ENCODE results near the gene AMZ2.
A peak's percentile ranks its signal among the peaks of the same experiment; 100 is the strongest.

Gene AMZ2

GRCh38 chr17:68291836-68292688, 44.2 kb downstream of the AMZ2 start:
- DNase-seq = peak; percentile 80

GRCh38 chr17:68292689-68293040, 44.8 kb downstream of the AMZ2 start:
- no peak for DNase-seq

- DNase-seq = no peak
Observed at GRCh38 chr17:68293490-68294195, 45.8 kb downstream of the AMZ2 start.

- no peak for DNase-seq
Observed at GRCh38 chr17:68294196-68294555, 46.3 kb downstream of the AMZ2 start.

- DNase-seq = no peak
Observed at GRCh38 chr17:68294617-68295016, 46.8 kb downstream of the AMZ2 start.

GRCh38 chr17:68295086-68295485, 47.2 kb downstream of the AMZ2 start:
- no peak for DNase-seq

- DNase-seq = peak; percentile 25
Observed at GRCh38 chr17:68296217-68297191, 48.7 kb downstream of the AMZ2 start.

GRCh38 chr17:68297195-68297594, 49.4 kb downstream of the AMZ2 start:
- no peak for DNase-seq

- DNase-seq = no peak
Observed at GRCh38 chr17:68298601-68299000, 50.8 kb downstream of the AMZ2 start.

GRCh38 chr17:68299817-68300216, 52.0 kb downstream of the AMZ2 start:
- no peak for DNase-seq

GRCh38 chr17:68301438-68301959, 53.7 kb downstream of the AMZ2 start:
- no peak for DNase-seq

GRCh38 chr17:68302066-68302564, 54.3 kb downstream of the AMZ2 start:
- no peak for DNase-seq

- no peak for DNase-seq
Observed at GRCh38 chr17:68302666-68303065, 54.8 kb downstream of the AMZ2 start.

- no peak for DNase-seq
Observed at GRCh38 chr17:68304706-68305105, 56.9 kb downstream of the AMZ2 start.

- no peak for DNase-seq
Observed at GRCh38 chr17:68305142-68305541, 57.3 kb downstream of the AMZ2 start.
